Rectal smooth muscle tissue (tissue), 1 donor: ENCODE measurements around the gene ADAMTS13.

Experiments
- H3K27ac ChIP-seq: one replicate; pipeline ENCODE4 v1.7.0; 2013; ENCODE audit warnings: low read depth, low read length, inconsistent platforms
- H3K27me3 ChIP-seq: one replicate; pipeline ENCODE4 v1.7.0; 2013; ENCODE audit warnings: low read length; ENCODE audit not compliant: control insufficient read depth, insufficient read depth
- H3K36me3 ChIP-seq: one replicate; pipeline ENCODE4 v1.7.0; 2013; ENCODE audit warnings: low read length; ENCODE audit not compliant: control insufficient read depth, insufficient read depth
- H3K4me1 ChIP-seq: one replicate; pipeline ENCODE4 v1.7.0; 2013; ENCODE audit warnings: low read length; ENCODE audit not compliant: control insufficient read depth, insufficient read depth
- H3K4me3 ChIP-seq: one replicate; pipeline ENCODE4 v1.7.0; 2013; ENCODE audit warnings: low read length
- H3K9ac ChIP-seq: one replicate; pipeline ENCODE4 v1.7.0; 2013; ENCODE audit warnings: low read length

ADAMTS13 gene

DNA sequence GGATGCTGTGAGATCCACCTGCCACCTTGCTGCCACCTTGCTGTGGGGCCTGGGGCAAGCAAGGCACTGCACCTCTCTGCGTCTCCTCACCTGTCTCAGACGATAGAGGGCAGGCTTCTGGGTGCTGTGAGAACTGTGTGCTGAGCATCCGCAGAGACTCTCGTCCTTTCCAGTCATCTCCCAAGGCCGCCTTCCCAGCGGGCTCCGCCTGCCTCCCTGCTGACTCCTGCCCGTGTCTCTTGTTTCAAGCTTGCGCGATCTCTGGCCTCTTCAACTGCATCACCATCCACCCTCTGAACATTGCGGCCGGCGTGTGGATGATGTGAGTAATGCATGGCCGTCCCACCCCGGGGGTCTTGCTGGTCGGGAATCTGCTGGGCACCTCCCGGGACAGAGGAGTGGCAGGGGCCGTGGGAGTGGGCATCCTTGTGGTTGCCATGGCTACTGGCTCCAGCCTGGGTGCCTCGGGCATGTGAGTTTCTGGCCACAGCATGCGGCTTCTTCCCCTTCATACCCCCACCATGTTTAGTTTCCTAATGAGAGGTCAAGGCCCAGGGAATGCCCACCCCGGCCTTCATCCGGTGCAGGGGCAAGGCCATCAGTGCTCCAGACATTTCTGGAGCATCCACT lies 41.2 kb downstream of the ADAMTS13 start:
- peaks cover 3% of the 10 kb centered on the region for H3K36me3 ChIP-seq

DNA sequence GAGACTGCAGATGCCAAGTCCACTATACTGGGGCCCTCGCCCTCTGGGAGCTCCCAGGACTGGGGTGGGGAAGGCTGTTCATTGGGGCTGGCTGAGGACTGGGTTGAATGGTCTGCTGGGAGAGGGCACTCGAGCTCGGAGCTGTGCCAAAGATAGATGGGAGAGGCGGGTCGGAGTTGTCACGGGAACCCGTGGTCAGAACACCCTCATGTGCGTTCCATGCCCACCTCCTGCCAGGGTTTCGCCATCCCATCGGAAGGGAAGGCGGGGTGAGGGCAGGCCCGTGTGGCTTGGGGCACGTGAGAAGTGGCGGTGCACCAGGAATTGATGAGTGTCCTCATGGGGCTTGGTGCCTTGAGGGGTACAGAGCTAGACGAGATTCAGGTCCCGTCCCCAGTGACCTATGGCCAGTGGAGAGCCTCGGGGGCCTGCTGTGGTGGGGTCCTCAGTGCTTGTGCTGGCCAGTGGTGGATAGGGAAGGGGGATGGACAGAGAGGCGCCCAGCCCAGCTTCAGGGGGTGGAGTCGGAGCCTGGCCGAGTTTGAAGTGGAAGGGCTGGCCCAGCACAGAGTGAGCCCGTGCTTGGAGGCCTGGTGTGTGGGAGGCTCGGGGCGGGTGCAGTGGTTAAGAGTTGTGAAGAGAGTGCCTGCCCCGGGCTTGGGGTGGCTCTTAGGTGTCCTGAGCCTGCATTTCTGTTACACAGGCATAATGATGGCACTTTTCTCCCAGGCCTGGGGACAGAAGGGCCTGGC lies 41.9 kb downstream of the ADAMTS13 start:
- H3K27ac ChIP-seq = no peak overlapping the region
- H3K9ac ChIP-seq = no peak overlapping the region
- H3K27me3 ChIP-seq = no peaks in the 10 kb centered on the region
- H3K36me3 ChIP-seq = peaks cover 3% of the 10 kb centered on the region
- H3K4me1 ChIP-seq = peaks cover 2% of the 10 kb centered on the region
- H3K4me3 ChIP-seq = no peak overlapping the region

More for the DNA sequence above, 41.2 kb downstream of the ADAMTS13 start:
- Histone ChIP-seq H3K4me3 (no peak overlapping the region), H3K27ac (no peak overlapping the region), H3K4me1 (peaks cover 4% of the 10 kb centered on the region), H3K9ac (no peak overlapping the region), H3K27me3 (no peaks in the 10 kb centered on the region)

DNA sequence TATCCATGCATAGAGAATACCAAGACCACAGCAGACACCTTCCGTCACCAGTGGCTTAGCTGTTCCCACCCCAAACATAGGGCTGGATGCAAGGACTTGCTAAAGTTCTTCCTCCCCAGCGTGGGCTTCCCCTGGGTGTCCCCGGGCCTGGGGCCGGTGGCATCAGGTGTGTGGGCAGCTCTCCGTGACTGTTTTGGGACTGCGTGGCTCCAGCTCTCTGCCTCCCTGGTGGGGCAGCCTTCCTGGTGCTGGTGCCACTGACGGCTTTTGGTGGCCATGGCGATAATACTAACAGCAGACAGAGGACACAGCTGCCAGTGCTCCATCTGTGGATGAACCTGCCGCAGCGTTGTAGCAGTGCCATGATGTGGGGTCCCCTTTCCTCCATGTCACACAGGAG lies 42.5 kb downstream of the ADAMTS13 start:
- Histone ChIP-seq H3K27me3 (no peaks in the 10 kb centered on the region), H3K4me3 (no peak overlapping the region), H3K36me3 (peaks cover 3% of the 10 kb centered on the region), H3K9ac (no peak overlapping the region), H3K27ac (no peak overlapping the region), H3K4me1 (peaks cover 2% of the 10 kb centered on the region)

DNA sequence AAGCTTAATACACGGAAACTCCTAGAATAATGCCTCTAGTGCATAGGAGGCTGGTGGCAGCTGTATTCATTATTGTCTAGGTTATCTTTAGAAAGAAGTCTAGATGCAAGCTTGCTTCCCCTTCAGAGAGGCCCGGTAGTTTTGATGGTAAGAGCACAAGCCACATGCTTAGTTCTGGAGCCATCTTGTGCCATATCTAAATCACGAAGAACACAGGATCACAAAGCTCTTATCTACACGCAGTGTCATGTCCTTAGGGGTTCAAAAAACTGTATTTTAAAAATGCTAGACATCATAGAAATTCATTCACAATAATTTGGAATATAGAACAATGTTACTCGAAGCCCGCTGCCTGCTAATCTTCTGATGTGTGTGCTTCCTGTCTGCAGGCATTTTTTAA lies 43.8 kb downstream of the ADAMTS13 start:
- no peak overlapping the region for H3K9ac ChIP-seq
- no peaks in the 10 kb centered on the region for H3K27me3 ChIP-seq
- no peak overlapping the region for H3K4me3 ChIP-seq
- peaks cover 3% of the 10 kb centered on the region for H3K36me3 ChIP-seq
- peaks cover 1% of the 10 kb centered on the region for H3K4me1 ChIP-seq
- H3K27ac ChIP-seq = no peak overlapping the region

DNA sequence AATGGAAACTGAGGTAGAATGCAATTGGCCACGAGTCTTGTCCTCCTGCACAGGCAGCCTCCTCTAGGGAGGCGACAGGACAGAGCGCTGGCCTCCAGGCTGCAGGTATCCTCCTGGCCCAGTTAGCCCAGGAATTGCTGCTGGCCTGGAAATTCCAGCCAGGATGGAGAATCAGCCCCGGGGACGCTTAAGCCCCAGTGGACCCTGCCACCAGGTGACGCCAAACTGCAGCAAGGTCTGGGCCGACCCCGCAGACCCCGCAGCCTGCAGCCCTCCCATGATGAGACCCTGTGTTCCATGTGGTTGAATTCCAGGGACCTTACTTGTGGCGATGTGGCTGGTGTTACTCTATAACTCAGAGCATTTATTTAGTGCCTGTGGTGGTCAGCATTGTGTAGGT lies 44.9 kb downstream of the ADAMTS13 start:
- Histone ChIP-seq H3K27me3 (no peaks in the 10 kb centered on the region), H3K9ac (no peak overlapping the region), H3K27ac (no peak overlapping the region), H3K36me3 (peaks cover 3% of the 10 kb centered on the region), H3K4me3 (no peak overlapping the region), H3K4me1 (no peaks in the 10 kb centered on the region)

DNA sequence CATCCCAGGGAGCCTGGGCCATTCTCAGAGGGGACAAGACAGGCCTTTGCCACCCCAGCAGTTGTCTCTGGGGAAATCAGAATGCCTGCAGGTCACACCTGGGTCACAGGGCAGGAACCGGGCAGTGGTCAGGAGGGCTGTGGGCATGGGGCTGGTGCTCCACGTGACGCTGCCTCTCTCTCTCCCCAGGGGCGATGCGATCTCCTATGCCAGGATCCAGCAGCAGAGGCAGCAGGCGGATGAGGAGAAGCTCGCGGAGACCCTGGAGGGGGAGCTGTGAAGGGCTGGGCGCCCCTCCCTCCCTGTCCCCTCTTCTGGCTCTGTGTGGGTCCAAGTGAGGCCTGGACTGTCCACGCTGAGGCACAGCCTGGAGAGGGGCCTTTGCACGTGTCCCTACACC lies 46.2 kb downstream of the ADAMTS13 start:
- Histone ChIP-seq H3K9ac (no peak overlapping the region), H3K4me1 (no peaks in the 10 kb centered on the region), H3K4me3 (no peak overlapping the region), H3K36me3 (peaks cover 3% of the 10 kb centered on the region), H3K27me3 (no peaks in the 10 kb centered on the region), H3K27ac (no peak overlapping the region)

DNA sequence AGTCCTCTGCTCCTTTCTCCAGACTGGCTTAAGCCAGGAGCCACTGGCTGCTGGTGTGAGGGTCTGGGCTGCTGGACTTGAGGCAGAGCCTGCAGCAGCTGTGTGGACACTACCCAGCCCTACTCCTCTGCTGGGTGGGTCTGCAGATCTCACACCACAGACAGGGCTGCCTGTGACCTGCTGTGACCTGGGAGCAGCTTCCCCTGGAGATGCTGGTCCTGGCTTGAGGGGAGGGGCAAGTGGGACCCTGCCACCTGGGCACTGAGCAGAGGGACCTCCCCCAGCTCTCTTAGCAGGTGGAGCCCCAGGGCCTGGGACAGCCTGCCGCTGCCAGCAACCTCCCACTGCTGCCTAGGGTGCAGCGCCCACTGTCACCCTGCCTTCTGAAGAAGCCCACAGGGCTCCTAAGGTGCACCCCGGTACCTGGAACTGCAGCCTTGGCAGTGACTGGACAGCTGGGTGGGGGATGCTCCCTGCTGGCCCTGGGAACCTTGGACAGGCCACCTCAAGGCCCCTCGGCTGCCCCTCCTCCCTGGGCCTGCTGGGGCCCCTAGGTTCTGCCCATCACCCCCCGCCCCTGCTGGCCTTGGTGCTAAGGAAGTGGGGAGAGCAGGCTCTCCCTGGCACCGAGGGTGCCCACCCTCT lies 46.7 kb downstream of the ADAMTS13 start:
- Histone ChIP-seq H3K4me3 (no peak overlapping the region), H3K27me3 (no peaks in the 10 kb centered on the region), H3K36me3 (peaks cover 3% of the 10 kb centered on the region), H3K9ac (no peak overlapping the region), H3K4me1 (no peaks in the 10 kb centered on the region), H3K27ac (no peak overlapping the region)

DNA sequence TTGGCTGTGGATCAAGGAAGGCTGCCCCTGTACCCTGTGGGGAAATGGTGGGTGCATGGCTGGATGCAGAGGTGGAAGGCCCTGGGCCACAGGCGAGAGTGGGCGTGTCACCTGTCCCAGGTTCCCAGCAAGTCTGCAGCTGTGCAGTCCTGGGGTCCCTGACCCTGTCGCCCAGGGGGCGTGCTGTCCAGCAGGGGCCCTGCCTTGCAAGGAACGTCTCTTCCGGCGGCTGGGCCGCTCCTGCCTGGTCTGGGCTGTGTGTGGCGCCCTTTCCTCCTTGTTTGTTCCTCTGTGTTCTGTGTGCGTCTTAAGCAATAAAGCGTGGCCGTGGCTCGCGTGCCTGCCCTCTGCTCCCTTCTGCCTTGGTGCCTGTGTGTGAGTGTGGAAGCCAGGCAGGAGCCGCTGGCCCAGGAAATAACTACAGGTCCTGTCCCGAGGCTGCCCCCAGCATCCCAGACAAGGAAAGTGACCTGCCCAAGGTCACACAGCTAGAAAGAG lies 48.3 kb downstream of the ADAMTS13 start:
- Histone ChIP-seq H3K4me3 (no peak overlapping the region), H3K36me3 (peaks cover 5% of the 10 kb centered on the region), H3K27ac (no peak overlapping the region), H3K4me1 (no peaks in the 10 kb centered on the region), H3K27me3 (no peaks in the 10 kb centered on the region), H3K9ac (no peak overlapping the region)

DNA sequence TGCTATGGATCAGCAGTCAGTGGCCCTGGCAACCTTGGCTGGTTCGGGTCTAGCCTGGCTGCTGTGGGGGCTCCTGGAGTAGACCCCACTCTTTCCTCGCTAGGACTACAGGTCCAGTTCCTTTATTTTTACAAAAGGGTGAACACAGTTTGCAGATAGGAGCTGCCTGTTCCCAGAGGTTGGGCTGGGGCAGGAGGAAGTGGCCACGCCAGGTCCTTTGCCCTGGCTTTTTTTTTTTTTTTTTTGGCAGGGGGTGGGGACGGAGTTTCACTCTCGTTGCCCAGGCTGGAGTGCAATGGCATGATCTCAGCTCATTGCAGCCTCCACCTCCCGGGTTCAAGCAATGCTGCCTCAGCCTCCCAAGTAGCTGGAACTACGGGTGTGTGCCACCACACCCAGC lies 48.8 kb downstream of the ADAMTS13 start:
- Histone ChIP-seq H3K4me3 (no peak overlapping the region), H3K4me1 (no peaks in the 10 kb centered on the region)

DNA sequence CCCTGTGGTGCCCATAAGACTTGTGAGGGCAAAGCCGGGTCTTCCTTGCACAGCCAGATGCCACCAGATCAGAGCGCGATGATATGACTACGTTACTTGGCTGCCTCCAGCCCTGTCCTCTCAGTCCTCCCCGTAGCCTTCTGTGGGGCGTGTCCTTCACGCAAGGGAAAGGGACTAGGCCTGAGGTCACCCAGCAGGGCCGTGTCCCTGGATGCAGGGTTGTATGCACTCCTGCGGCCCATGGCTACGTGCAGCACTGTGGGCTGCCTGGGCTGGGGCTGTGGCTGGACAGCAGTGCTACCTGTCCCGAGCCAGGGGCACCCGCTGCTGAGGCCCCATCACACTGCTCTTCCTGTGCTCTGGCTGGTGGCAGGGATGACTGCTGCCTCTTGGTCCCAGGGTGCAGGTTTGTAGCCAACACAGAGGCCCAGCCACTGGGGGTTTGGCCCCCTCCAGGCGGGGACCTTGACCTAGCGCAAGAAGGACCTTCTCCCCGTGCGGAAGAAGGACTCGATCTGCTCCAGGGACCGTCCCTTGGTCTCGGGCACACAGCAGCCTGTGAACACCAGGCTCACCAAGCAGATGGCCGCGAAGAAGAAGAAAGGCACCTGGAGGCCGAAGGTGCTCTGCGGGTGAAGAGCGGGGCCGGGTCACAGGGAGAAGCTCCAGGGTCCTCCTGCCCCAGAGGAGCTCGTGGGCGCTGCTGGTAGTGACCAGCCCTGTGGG lies 49.5 kb downstream of the ADAMTS13 start:
- no peaks in the 10 kb centered on the region for H3K4me1 ChIP-seq
- H3K27me3 ChIP-seq = no peaks in the 10 kb centered on the region
- H3K27ac ChIP-seq = no peak overlapping the region
- H3K4me3 ChIP-seq = no peak overlapping the region
- no peak overlapping the region for H3K9ac ChIP-seq
- H3K36me3 ChIP-seq = peaks cover 5% of the 10 kb centered on the region

More for the DNA sequence above, 48.8 kb downstream of the ADAMTS13 start:
- H3K27ac ChIP-seq = no peak overlapping the region
- peaks cover 5% of the 10 kb centered on the region for H3K36me3 ChIP-seq
- H3K9ac ChIP-seq = no peak overlapping the region
- no peaks in the 10 kb centered on the region for H3K27me3 ChIP-seq

DNA sequence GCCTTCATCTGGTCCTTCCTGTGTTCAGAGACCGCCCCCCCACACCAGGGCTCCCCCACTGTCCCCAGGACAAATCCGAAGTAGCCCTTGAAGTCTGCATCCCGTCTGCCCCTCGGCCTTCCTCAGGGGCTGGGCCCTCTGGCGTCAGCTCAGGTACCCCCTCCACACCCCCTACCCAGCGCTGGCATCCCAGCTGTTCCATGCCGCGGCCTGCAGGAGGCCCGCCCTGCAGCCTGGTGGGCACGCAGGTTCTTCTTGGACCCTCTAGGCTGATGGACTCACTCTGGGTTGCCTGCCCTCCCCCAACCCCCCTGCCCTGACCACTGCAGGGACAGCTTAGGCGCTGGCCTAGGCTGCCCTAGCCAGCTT lies 50.1 kb downstream of the ADAMTS13 start:
- Histone ChIP-seq H3K4me3 (no peak overlapping the region), H3K27me3 (no peaks in the 10 kb centered on the region), H3K27ac (no peak overlapping the region), H3K9ac (no peak overlapping the region), H3K36me3 (peaks cover 2% of the 10 kb centered on the region), H3K4me1 (no peaks in the 10 kb centered on the region)

DNA sequence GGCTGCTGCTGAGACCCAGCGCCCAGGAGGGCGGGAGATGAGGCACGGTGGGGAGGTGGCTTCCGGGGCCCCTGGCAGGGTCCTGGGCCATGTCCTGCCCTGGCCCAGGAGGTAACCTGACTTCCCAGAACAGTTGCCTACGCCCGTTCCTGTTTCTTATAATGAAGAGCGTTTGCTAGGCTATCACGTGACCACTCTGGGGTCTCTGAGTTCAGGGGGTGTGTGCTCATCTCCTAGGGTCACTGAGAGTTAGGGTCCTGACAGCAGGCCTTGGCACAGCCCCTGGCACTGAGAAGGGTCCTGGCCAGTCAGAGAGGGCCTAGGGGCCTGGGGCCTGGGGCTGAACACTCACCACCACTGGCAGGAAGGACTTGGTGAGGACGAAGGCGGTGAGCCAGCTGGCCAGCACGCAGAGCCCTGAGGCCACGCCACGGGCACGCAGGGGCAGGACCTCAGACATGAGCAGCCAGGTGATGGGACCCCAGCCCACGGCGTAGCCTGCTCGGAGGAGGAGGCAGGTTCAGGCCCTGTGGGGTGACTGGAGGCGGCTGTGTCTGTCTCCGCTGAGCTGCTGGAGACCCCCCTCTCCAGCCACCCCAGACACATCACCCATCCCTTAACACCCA lies 50.7 kb downstream of the ADAMTS13 start:
- Histone ChIP-seq H3K4me3 (no peak overlapping the region), H3K27ac (no peak overlapping the region), H3K9ac (no peak overlapping the region), H3K4me1 (no peaks in the 10 kb centered on the region), H3K27me3 (no peaks in the 10 kb centered on the region), H3K36me3 (peaks cover 2% of the 10 kb centered on the region)
